GM23338 (cell line): ENCODE results near the gene EXPH5.

Source experiments
- EZH2 ChIP-seq: fragments of 200-600 bp; sonication (generic); IDR thresholded peaks from one replicate; pipeline ENCODE4 v1.8.0; 2017; ENCODE audit warnings: antibody characterized with exemption, mild to moderate bottlenecking, low read depth; ENCODE audit not compliant: unreplicated experiment
- EZH2phosphoT487 ChIP-seq: fragments of 200-600 bp; sonication (generic); IDR thresholded peaks from one replicate; pipeline ENCODE4 v1.8.1; 2018; ENCODE audit warnings: antibody characterized with exemption; ENCODE audit not compliant: unreplicated experiment
- TF ChIP-seq, protein P1 (sequence below), 2 experiments: fragments of 200-600 bp in 1 of 2; sonication (generic) in 1 of 2; conservative IDR thresholded peaks; 2 replicates each; pipeline versions ENCODE4 v1.5.1 to v1.6.1; 2016 to 2017; ENCODE audit warnings: antibody characterized with exemption in 2 of 2, low read depth in 2 of 2, mild to moderate bottlenecking in 2 of 2, moderate library complexity in 1 of 2
- TF ChIP-seq, protein P2 (sequence below): IDR thresholded peaks from one replicate; pipeline ENCODE4 v1.6.1; 2018; ENCODE audit warnings: antibody characterized with exemption; ENCODE audit not compliant: unreplicated experiment

DNA sequence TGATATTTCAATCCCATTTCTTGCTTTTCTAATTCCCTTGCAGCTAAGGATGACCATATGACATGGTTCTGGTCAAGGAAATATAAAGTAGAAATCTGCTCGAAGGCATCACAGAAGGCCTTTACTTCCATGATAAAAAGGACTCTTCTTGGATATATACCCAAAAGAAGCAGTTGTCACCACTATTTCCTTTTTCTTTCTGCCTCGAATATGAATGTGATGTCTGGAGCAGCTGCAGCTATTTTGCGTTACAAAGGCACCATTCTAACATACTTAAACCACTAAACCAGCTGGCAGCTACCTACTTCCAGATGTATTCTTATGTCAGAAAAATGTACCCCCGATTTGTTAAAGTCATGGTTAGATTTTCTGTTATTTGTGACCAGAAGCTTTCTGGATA lies 18.9 kb downstream of the EXPH5 start:
- TF ChIP-seq EZH2phosphoT487: no peak
- TF ChIP-seq, protein P1, sequence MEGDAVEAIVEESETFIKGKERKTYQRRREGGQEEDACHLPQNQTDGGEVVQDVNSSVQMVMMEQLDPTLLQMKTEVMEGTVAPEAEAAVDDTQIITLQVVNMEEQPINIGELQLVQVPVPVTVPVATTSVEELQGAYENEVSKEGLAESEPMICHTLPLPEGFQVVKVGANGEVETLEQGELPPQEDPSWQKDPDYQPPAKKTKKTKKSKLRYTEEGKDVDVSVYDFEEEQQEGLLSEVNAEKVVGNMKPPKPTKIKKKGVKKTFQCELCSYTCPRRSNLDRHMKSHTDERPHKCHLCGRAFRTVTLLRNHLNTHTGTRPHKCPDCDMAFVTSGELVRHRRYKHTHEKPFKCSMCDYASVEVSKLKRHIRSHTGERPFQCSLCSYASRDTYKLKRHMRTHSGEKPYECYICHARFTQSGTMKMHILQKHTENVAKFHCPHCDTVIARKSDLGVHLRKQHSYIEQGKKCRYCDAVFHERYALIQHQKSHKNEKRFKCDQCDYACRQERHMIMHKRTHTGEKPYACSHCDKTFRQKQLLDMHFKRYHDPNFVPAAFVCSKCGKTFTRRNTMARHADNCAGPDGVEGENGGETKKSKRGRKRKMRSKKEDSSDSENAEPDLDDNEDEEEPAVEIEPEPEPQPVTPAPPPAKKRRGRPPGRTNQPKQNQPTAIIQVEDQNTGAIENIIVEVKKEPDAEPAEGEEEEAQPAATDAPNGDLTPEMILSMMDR (conservative IDR thresholded peaks at IDR 0.05; ENCODE audit: low read depth in 2 of 2): no peak
- no peak for TF ChIP-seq EZH2
- TF ChIP-seq, protein P2, sequence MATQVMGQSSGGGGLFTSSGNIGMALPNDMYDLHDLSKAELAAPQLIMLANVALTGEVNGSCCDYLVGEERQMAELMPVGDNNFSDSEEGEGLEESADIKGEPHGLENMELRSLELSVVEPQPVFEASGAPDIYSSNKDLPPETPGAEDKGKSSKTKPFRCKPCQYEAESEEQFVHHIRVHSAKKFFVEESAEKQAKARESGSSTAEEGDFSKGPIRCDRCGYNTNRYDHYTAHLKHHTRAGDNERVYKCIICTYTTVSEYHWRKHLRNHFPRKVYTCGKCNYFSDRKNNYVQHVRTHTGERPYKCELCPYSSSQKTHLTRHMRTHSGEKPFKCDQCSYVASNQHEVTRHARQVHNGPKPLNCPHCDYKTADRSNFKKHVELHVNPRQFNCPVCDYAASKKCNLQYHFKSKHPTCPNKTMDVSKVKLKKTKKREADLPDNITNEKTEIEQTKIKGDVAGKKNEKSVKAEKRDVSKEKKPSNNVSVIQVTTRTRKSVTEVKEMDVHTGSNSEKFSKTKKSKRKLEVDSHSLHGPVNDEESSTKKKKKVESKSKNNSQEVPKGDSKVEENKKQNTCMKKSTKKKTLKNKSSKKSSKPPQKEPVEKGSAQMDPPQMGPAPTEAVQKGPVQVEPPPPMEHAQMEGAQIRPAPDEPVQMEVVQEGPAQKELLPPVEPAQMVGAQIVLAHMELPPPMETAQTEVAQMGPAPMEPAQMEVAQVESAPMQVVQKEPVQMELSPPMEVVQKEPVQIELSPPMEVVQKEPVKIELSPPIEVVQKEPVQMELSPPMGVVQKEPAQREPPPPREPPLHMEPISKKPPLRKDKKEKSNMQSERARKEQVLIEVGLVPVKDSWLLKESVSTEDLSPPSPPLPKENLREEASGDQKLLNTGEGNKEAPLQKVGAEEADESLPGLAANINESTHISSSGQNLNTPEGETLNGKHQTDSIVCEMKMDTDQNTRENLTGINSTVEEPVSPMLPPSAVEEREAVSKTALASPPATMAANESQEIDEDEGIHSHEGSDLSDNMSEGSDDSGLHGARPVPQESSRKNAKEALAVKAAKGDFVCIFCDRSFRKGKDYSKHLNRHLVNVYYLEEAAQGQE: no peak
